Smooth muscle cell (in vitro differentiated cells): ENCODE data around the gene SIM1. TPM values are rescaled to one million over a fixed set of nuclear protein-coding genes. Genes with fewer than 3 reads are reported as not detected.

Source experiments
- DNase-seq: peaks from one replicate; lab custom pipeline; 2025; ENCODE audit not compliant: unreplicated experiment; lab: John Stamatoyannopoulos, UW
- H2AFZ ChIP-seq: fragments of 200-600 bp; sonication (generic); 2 replicates; pipeline ENCODE4 v1.6.0; 2016; ENCODE audit warnings: antibody characterized with exemption, low read depth, mild to moderate bottlenecking
- H3F3A ChIP-seq: fragments of 200-600 bp; sonication (generic); 2 replicates; pipeline ENCODE4 v1.6.0; 2017; ENCODE audit warnings: antibody characterized with exemption, low read depth
- H3K27ac ChIP-seq: fragments of 200-600 bp; sonication (generic); 2 replicates; pipeline ENCODE4 v1.5.1; 2016; ENCODE audit warnings: low read depth, mild to moderate bottlenecking
- H3K27me3 ChIP-seq: fragments of 200-600 bp; sonication (generic); 2 replicates; pipeline ENCODE4 v1.6.1; 2016; ENCODE audit warnings: low read depth, mild to moderate bottlenecking
- H3K36me3 ChIP-seq: fragments of 200-600 bp; sonication (generic); 2 replicates; pipeline ENCODE4 v1.5.1; 2016; ENCODE audit warnings: low read depth
- H3K4me1 ChIP-seq: fragments of 200-600 bp; sonication (generic); 2 replicates; pipeline ENCODE4 v1.5.1; 2016; ENCODE audit warnings: low read depth
- H3K4me2 ChIP-seq: fragments of 200-600 bp; sonication (generic); 2 replicates; pipeline ENCODE4 v1.6.0; 2016; ENCODE audit warnings: mild to moderate bottlenecking
- H3K4me3 ChIP-seq: fragments of 200-600 bp; sonication (generic); 2 replicates; pipeline ENCODE4 v1.5.1; 2016; ENCODE audit warnings: mild to moderate bottlenecking
- H3K79me2 ChIP-seq: fragments of 200-600 bp; sonication (generic); 2 replicates; pipeline ENCODE4 v1.6.0; 2016; ENCODE audit warnings: low read depth, mild to moderate bottlenecking
- H3K9ac ChIP-seq: fragments of 200-600 bp; sonication (generic); 2 replicates; pipeline ENCODE4 v1.6.0; 2016; ENCODE audit warnings: low read depth
- H3K9me3 ChIP-seq: fragments of 200-600 bp; sonication (generic); replicated peaks from 2 replicates; pipeline ENCODE4 v1.5.1; 2016; ENCODE audit warnings: low read depth
- H4K20me1 ChIP-seq: fragments of 200-600 bp; sonication (generic); 2 replicates; pipeline ENCODE4 v1.6.0; 2016; ENCODE audit warnings: low read depth
- WGBS: methylation state at CpG from one replicate; pipeline ENCODE4 v1.1.7; 2016; ENCODE audit warnings: low lambda C conversion rate; 5-methylcytosine and 5-hydroxymethylcytosine counted together
- polyA plus RNA-seq: library from polyadenylated mRNA; unstranded; fragments of >200 nt; fragmentation: Nextera tagmentation; extraction: Ambion mirVana; gene quantifications from 2 replicates; pipeline ENCODE4 v1.2.1, GENCODE V29; 2016
- total RNA-seq: library from RNA; depleted of rRNA; stranded (reverse); fragments of >200 nt; gene quantifications from 2 replicates; pipeline ENCODE4 v1.2.3, GENCODE V29; 2014
- TF ChIP-seq, protein P1 (sequence below): fragments of 200-600 bp; sonication (generic); IDR thresholded peaks from 2 replicates; pipeline ENCODE4 v1.5.1; 2017; ENCODE audit warnings: borderline replicate concordance, mild to moderate bottlenecking, antibody characterized with exemption; ENCODE audit not compliant: insufficient read depth, poor library complexity, severe bottlenecking

SIM1 gene
- total and polyA plus RNA-seq, 2 experiments from 2014 or later = not detected

DNA sequence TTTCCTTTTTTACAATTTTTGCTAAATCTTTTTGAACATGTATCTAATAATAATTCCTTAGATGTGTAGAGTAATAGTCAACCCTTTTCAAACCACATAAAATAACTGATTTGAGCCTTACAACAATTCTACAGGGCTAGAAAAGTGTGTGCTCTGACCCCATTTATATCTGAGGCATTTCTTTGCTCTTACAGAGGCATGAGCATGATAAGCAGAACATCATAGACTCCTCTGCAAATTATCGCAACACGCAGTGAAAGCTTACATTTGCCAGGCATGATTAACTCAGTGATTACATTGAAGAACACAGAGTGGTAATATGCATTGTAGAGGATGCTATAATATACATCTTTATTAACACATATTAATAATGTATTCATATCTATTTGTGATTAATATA lies 120.4 kb downstream of the SIM1 start:
- Histone ChIP-seq H3K79me2 (no peaks in the 10 kb centered on the region), H3K9ac (no peak overlapping the region), H3K36me3 (no peaks in the 10 kb centered on the region), H3F3A (peaks cover 3% of the 10 kb centered on the region), H3K27ac (peak overlapping the region; percentile 20), H3K27me3 (no peaks in the 10 kb centered on the region), H4K20me1 (no peaks in the 10 kb centered on the region), H3K4me2 (no peak overlapping the region), H2AFZ (no peak overlapping the region), H3K4me1 (peaks cover 13% of the 10 kb centered on the region), H3K4me3 (no peak overlapping the region), H3K9me3 (no peaks in the 10 kb centered on the region)
- TF ChIP-seq, protein P1, sequence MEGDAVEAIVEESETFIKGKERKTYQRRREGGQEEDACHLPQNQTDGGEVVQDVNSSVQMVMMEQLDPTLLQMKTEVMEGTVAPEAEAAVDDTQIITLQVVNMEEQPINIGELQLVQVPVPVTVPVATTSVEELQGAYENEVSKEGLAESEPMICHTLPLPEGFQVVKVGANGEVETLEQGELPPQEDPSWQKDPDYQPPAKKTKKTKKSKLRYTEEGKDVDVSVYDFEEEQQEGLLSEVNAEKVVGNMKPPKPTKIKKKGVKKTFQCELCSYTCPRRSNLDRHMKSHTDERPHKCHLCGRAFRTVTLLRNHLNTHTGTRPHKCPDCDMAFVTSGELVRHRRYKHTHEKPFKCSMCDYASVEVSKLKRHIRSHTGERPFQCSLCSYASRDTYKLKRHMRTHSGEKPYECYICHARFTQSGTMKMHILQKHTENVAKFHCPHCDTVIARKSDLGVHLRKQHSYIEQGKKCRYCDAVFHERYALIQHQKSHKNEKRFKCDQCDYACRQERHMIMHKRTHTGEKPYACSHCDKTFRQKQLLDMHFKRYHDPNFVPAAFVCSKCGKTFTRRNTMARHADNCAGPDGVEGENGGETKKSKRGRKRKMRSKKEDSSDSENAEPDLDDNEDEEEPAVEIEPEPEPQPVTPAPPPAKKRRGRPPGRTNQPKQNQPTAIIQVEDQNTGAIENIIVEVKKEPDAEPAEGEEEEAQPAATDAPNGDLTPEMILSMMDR = no peak
- 61% methylated on average over 2 of the region's 2 CpGs for WGBS
- no peak for DNase-seq

DNA sequence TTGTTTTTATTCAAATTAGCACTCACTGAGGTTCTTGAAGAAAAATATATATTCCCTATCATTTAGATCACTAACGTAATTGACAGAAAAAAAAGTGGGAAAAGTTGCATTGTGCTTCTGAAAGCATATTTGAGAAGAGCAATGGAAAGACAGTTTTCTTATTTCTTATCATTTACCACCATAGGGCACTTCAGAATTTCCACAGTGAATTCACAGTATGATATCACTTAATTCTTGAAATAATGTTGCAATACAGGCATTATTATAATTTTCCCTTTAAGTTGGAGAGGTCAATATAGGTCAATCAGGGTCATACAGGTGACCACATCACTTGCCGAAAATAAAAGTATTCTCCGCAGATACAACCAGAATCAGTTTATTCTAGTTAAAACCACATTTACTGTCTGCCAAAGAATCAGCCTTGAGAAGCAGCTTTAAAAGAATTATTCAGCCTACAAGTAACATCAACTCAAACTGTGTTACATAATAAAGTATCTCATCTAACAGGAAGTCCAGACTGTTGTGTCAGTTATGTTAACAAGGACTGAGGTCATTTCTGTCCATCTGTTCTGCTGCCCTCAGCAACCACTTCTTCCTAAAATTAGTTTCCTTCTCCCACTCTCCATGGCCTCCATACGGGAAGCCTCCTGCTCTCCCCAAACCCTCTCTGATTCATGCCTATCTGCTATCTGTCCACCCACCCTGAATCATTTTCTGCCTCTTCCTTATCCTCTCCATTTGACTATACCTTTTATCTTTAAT lies 121.2 kb downstream of the SIM1 start:
- Histone ChIP-seq H3K36me3 (no peaks in the 10 kb centered on the region), H2AFZ (no peak overlapping the region), H3F3A (peaks cover 3% of the 10 kb centered on the region), H3K79me2 (no peaks in the 10 kb centered on the region), H3K27me3 (no peaks in the 10 kb centered on the region), H3K4me2 (peak overlapping the region; percentile 46), H4K20me1 (no peaks in the 10 kb centered on the region), H3K9ac (no peak overlapping the region), H3K4me3 (no peak overlapping the region), H3K9me3 (no peaks in the 10 kb centered on the region), H3K27ac (peak overlapping the region; percentile 20), H3K4me1 (peaks cover 9% of the 10 kb centered on the region)
- 49% methylated on average over 4 of the region's 4 CpGs for WGBS
- no peak for DNase-seq
- TF ChIP-seq, protein P1 = no peak

DNA sequence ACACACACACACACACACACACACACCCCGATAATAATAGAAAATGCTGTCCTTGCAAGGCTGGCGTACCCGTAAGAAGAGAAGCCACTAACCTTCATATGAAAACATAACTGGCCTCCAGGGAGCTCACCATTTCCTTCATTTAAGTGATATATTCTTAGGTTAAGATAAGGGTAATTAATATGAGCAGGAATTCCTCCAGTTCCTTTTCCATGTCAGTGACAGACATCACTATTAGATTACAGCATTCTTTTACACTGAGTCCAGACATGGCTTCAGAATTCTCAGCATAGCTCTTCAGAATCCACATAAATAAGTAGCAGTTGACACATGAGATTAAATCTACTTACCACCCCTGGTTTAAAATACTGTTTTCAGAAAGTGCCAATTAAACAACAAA lies 121.9 kb downstream of the SIM1 start:
- no peaks in the 10 kb centered on the region for H4K20me1 ChIP-seq
- H3K4me2 ChIP-seq = peak overlapping the region; percentile 46
- H3F3A ChIP-seq = peaks cover 3% of the 10 kb centered on the region
- no peak overlapping the region for H3K27ac ChIP-seq
- peaks cover 2% of the 10 kb centered on the region for H3K4me1 ChIP-seq
- DNase-seq = no peak
- no peak overlapping the region for H3K4me3 ChIP-seq
- no peaks in the 10 kb centered on the region for H3K27me3 ChIP-seq
- no peak overlapping the region for H2AFZ ChIP-seq
- TF ChIP-seq, protein P1 = no peak
- H3K79me2 ChIP-seq = no peaks in the 10 kb centered on the region
- no peak overlapping the region for H3K9ac ChIP-seq
- WGBS = 73% methylated on average over 3 of the region's 3 CpGs
- no peaks in the 10 kb centered on the region for H3K9me3 ChIP-seq
- H3K36me3 ChIP-seq = no peaks in the 10 kb centered on the region
